ENCODE measurements around the gene RNF20.

Gene RNF20

GRCh38 chr9:101495810-101496209 is 37.8 kb upstream of the RNF20 start (continued):
- no peak for TF ChIP-seq ZNF280C (tag by site-specific recombination; IDR thresholded peaks at IDR 0.05)
- TF ChIP-seq ZNF654 (tag by site-specific recombination; IDR thresholded peaks at IDR 0.05; ENCODE audit: low read depth) = no peak
- TF ChIP-seq ZNF777 (tag by site-specific recombination; IDR thresholded peaks at IDR 0.05; ENCODE audit: borderline replicate concordance) = no peak
- TF ChIP-seq ZNF23 (tag by site-specific recombination; IDR thresholded peaks at IDR 0.05; ENCODE audit: borderline replicate concordance) = no peak
- peak; percentile 98 for TF ChIP-seq PRDM6 (tag by site-specific recombination; IDR thresholded peaks at IDR 0.05)
- TF ChIP-seq TCF7L2 (IDR thresholded peaks at IDR 0.05; ENCODE audit: borderline replicate concordance, low read depth, low read length) = no peak
- TF ChIP-seq ZNF664 (tag by site-specific recombination; IDR thresholded peaks at IDR 0.05) = peak; percentile 50; the same call in 1 of the 2 replicates
- TF ChIP-seq HOXC10 (CRISPR knock-in tag; IDR thresholded peaks at IDR 0.05) = no peak
- TF ChIP-seq PRDM1 (tag by site-specific recombination; IDR thresholded peaks at IDR 0.05) = peak; percentile 86

- no peak overlapping the region for H3K4me3 ChIP-seq (ENCODE audit: low read depth, low read length)
- H3K27ac ChIP-seq (ENCODE audit: extremely low read depth, low read depth, low read length) = no peak overlapping the region
- H3K4me1 ChIP-seq (ENCODE audit: control insufficient read depth, insufficient read depth, low read length) = peaks cover 6% of the 10 kb centered on the region; the same call in 1 of the 2 replicates
- ChIA-PET CTCF (interaction anchor here (1.0 to 1.6 kb wide), 2 partner anchors 10 to 49 kb away, joined by 3 to 5 read pairs; no protein-coding TSS in a partner anchor), POLR2A (no interaction called here)
- TF ChIP-seq REPIN1 (tag by site-specific recombination; IDR thresholded peaks at IDR 0.05; ENCODE audit: low read depth) (no peak), ZNF623 (tag by site-specific recombination; IDR thresholded peaks at IDR 0.05) (no peak), ZNF140 (tag by site-specific recombination; IDR thresholded peaks at IDR 0.05) (no peak), ZNF302 (tag by site-specific recombination; IDR thresholded peaks at IDR 0.05; ENCODE audit: low read depth) (no peak), ZNF629 (tag by site-specific recombination; IDR thresholded peaks at IDR 0.05) (no peak), ZNF830 (tag by site-specific recombination; IDR thresholded peaks at IDR 0.05; ENCODE audit: low read depth) (no peak), GLI4 (tag by site-specific recombination; IDR thresholded peaks at IDR 0.05) (no peak), ZNF48 (tag by site-specific recombination; IDR thresholded peaks at IDR 0.05) (no peak), ZNF701 (tag by site-specific recombination; IDR thresholded peaks at IDR 0.05) (no peak), ZNF768 (tag by site-specific recombination; IDR thresholded peaks at IDR 0.05) (no peak), ZNF366 (tag by site-specific recombination; conservative IDR thresholded peaks at IDR 0.05) (no peak), GLIS1 (tag by site-specific recombination; IDR thresholded peaks at IDR 0.05) (no peak)
- no peaks in the 10 kb centered on the region for H3K36me3 ChIP-seq (ENCODE audit: control insufficient read depth in 2 of 2, insufficient read depth in 1 of 2, low read length in 2 of 2)
- H3K9me3 ChIP-seq (ENCODE audit: control insufficient read depth, insufficient read depth, low read depth, low read length) = no peaks in the 10 kb centered on the region
These were observed 35.3 kb upstream of the RNF20 start for GRCh38 chr9:101498323-101498722.

- H3K4me1 ChIP-seq (ENCODE audit: control insufficient read depth, insufficient read depth, low read length) = no peaks in the 10 kb centered on the region
- CTCF ChIA-PET = no interaction called here
- no peaks in the 10 kb centered on the region for H3K36me3 ChIP-seq (ENCODE audit: control insufficient read depth in 2 of 2, insufficient read depth in 1 of 2, low read length in 2 of 2)
- no peaks in the 10 kb centered on the region for H3K9me3 ChIP-seq (ENCODE audit: control insufficient read depth, insufficient read depth, low read depth, low read length)
- no peak for TF ChIP-seq ZNF580 (tag by site-specific recombination; IDR thresholded peaks at IDR 0.05)
- peak; percentile 89 for TF ChIP-seq ZNF549 (tag by site-specific recombination; IDR thresholded peaks at IDR 0.05)
- POLR2A ChIA-PET = no interaction called here
- no peak overlapping the region for H3K27ac ChIP-seq (ENCODE audit: extremely low read depth, low read depth, low read length)
- no peak overlapping the region for H3K4me3 ChIP-seq (ENCODE audit: low read depth, low read length)
These were observed 29.5 kb upstream of the RNF20 start for GRCh38 chr9:101504188-101504587.

Measured in HEK293 (cell line).